ENCODE measurements around the gene TNXB. TPM values are rescaled to one million over a fixed set of nuclear protein-coding genes. Genes with fewer than 3 reads are reported as not detected.
A peak's percentile ranks its signal among the peaks of the same experiment; 100 is the strongest.

TNXB gene, protein sequence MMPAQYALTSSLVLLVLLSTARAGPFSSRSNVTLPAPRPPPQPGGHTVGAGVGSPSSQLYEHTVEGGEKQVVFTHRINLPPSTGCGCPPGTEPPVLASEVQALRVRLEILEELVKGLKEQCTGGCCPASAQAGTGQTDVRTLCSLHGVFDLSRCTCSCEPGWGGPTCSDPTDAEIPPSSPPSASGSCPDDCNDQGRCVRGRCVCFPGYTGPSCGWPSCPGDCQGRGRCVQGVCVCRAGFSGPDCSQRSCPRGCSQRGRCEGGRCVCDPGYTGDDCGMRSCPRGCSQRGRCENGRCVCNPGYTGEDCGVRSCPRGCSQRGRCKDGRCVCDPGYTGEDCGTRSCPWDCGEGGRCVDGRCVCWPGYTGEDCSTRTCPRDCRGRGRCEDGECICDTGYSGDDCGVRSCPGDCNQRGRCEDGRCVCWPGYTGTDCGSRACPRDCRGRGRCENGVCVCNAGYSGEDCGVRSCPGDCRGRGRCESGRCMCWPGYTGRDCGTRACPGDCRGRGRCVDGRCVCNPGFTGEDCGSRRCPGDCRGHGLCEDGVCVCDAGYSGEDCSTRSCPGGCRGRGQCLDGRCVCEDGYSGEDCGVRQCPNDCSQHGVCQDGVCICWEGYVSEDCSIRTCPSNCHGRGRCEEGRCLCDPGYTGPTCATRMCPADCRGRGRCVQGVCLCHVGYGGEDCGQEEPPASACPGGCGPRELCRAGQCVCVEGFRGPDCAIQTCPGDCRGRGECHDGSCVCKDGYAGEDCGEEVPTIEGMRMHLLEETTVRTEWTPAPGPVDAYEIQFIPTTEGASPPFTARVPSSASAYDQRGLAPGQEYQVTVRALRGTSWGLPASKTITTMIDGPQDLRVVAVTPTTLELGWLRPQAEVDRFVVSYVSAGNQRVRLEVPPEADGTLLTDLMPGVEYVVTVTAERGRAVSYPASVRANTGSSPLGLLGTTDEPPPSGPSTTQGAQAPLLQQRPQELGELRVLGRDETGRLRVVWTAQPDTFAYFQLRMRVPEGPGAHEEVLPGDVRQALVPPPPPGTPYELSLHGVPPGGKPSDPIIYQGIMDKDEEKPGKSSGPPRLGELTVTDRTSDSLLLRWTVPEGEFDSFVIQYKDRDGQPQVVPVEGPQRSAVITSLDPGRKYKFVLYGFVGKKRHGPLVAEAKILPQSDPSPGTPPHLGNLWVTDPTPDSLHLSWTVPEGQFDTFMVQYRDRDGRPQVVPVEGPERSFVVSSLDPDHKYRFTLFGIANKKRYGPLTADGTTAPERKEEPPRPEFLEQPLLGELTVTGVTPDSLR (N-terminal part only)
- total RNA-seq = 207 TPM

DNA sequence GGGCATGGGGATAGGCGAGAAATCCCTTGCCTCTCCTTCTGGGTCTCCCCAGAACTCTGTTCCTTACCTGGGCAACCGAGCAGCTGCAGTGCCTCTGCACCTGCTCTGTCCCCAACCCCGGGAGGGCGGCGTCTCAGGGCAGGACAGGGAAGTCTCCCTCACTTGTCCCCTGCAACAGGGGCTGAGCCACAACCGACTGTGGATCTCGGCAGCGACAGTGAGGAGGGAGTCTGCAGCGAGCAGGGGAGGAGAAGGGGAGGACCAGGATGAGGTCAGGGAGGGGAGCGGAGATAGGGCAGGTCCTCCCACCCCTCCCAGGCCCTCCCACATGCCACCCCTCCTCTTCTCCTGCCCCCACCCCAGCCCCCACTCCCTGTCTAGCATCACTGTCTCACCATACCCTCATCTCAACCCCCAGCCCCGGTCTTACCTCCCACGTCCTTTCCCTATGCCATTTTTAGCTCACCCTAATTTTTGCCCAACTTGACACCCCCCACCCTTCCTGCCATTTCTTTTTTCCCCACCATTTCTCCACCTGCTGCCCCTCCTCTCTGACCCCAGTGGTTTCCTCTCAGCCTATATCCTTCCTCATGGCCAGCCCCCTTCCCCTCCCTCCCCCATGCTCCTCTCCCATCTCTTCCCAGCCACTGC, at the start of gene TNXB:
Gene TNXB (minus strand): TSS at position 225 of the 651 bp plus-strand sequence. CDS start 11,140 bp downstream, outside the sequence.
- H3K27me3 ChIP-seq = no peaks in the 10 kb centered on the region
- peak within 1 kb of the TSS; percentile 58 to 60 for H3K4me3 ChIP-seq
- peak in 1 of 2 donors; percentile 90 for DNase-seq (ENCODE audit: extremely low spot score in 2 of 2)
- TF ChIP-seq, protein P1, sequence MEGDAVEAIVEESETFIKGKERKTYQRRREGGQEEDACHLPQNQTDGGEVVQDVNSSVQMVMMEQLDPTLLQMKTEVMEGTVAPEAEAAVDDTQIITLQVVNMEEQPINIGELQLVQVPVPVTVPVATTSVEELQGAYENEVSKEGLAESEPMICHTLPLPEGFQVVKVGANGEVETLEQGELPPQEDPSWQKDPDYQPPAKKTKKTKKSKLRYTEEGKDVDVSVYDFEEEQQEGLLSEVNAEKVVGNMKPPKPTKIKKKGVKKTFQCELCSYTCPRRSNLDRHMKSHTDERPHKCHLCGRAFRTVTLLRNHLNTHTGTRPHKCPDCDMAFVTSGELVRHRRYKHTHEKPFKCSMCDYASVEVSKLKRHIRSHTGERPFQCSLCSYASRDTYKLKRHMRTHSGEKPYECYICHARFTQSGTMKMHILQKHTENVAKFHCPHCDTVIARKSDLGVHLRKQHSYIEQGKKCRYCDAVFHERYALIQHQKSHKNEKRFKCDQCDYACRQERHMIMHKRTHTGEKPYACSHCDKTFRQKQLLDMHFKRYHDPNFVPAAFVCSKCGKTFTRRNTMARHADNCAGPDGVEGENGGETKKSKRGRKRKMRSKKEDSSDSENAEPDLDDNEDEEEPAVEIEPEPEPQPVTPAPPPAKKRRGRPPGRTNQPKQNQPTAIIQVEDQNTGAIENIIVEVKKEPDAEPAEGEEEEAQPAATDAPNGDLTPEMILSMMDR (IDR thresholded peaks at IDR 0.05) = no peak
- TF ChIP-seq POLR2A (IDR thresholded peaks at IDR 0.05) (no peak), POLR2AphosphoS5 (IDR thresholded peaks at IDR 0.05; ENCODE audit: insufficient read depth in 1 of 2, low read depth in 1 of 2) (peak in 1 of 2 donors; percentile 53)
- no peaks in the 10 kb centered on the region for H3K9me3 ChIP-seq
- intact Hi-C loops (cut with DNase I) = loop anchor here (2.0 kb wide), 1 partner anchor 62 kb away; no protein-coding TSS in a partner anchor
- H3K4me1 ChIP-seq = peaks cover 94% of the 10 kb centered on the region
- peak within 1 kb of the TSS; percentile 94 for H3K27ac ChIP-seq
- H3K36me3 ChIP-seq = no peaks in the 10 kb centered on the region

DNA sequence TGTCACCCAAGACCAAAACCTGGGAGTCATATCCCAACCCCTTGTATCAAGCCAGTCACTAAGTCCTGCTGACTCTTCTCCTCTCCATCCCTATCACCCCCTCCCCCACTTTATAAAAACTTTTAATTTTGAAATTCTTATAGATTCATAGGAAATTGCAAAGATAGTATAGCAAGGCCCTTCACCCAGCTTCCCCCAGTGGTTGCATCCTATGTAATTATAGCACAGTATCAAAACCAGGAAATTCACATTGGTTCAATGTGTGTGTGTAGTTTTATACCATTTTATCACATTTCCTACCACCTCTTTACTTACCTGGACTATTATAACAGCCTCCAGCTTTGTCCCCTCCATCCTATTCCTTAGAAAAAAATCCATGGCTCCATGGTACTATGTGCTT, 48.9 kb upstream of the TNXB start:
- H3K36me3 ChIP-seq = peaks cover 0 to 50% of the 10 kb centered on the region in 2 donors
- H3K4me3 ChIP-seq = no peak overlapping the region
- H3K27ac ChIP-seq = no peak overlapping the region
- no peaks in the 10 kb centered on the region for H3K27me3 ChIP-seq
- H3K9me3 ChIP-seq = no peaks in the 10 kb centered on the region
- H3K4me1 ChIP-seq = peaks cover 22% of the 10 kb centered on the region
- intact Hi-C loops (cut with DNase I) = no loop called here
- DNase-seq (ENCODE audit: extremely low spot score in 2 of 2) = no peak
- TF ChIP-seq, protein P1 (IDR thresholded peaks at IDR 0.05) = no peak
- no peak for TF ChIP-seq POLR2AphosphoS5 (IDR thresholded peaks at IDR 0.05; ENCODE audit: insufficient read depth in 1 of 2, low read depth in 1 of 2)
- TF ChIP-seq POLR2A (IDR thresholded peaks at IDR 0.05) = no peak

DNA sequence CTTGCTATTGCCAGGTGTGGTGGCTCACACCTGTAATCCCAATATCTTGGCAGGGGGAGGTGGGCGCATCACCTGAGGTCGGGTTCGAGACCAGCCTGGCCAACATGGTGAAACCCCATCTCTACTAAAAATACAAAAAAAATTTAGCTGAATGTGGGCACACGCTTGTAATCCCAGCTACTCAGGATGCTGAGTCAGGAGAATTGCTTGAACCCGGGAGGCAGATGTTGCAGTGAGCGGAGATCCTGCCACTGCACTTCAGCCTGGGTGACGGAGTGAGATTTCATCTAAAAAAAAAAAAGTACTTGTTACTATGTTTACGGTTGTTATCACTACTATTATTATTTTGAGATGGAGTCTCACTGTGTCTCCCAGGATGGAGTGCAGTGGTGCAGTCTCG, 47.8 kb upstream of the TNXB start:
- peaks cover 33% of the 10 kb centered on the region for H3K4me1 ChIP-seq
- no peak for TF ChIP-seq POLR2AphosphoS5 (IDR thresholded peaks at IDR 0.05; ENCODE audit: insufficient read depth in 1 of 2, low read depth in 1 of 2)
- TF ChIP-seq, protein P1 (IDR thresholded peaks at IDR 0.05) = no peak
- no peaks in the 10 kb centered on the region for H3K9me3 ChIP-seq
- no peaks in the 10 kb centered on the region for H3K27me3 ChIP-seq
- no peak overlapping the region for H3K27ac ChIP-seq
- H3K4me3 ChIP-seq = no peak overlapping the region
- DNase-seq (ENCODE audit: extremely low spot score in 2 of 2) = no peak
- intact Hi-C loops (cut with DNase I) = no loop called here
- peaks cover 0 to 44% of the 10 kb centered on the region in 2 donors for H3K36me3 ChIP-seq

DNA sequence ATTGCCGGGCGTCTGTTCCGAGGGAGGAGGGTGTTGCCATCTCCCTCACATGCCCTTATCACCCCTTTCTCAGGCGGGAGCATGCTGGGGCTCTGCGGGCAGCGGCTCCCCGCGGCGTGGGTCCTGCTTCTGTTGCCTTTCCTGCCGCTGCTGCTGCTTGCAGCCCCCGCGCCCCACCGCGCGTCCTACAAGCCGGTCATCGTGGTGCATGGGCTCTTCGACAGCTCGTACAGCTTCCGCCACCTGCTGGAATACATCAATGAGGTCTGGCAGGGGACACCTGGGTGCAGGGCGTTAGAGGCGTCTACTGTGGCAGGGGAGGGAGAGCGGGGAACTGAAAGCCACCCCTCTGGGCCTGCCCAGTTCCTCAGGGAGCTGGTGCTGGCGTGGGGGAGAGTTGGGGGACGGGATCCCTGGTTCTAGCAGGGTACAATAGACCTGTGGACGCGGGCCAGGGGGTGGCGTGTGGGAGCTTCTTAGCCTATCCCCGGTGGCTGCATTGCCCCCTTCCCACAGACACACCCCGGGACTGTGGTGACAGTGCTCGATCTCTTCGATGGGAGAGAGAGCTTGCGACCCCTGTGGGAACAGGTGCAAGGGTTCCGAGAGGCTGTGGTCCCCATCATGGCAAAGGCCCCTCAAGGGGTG, 45.5 kb upstream of the TNXB start:
- H3K36me3 ChIP-seq = peaks cover 0 to 35% of the 10 kb centered on the region in 2 donors
- DNase-seq (ENCODE audit: extremely low spot score in 2 of 2) = no peak
- H3K27me3 ChIP-seq = no peaks in the 10 kb centered on the region
- intact Hi-C loops (cut with DNase I) = loop anchor here (5.0 kb wide), 1 partner anchor 37 kb away; no protein-coding TSS in a partner anchor
- no peak for TF ChIP-seq POLR2A (IDR thresholded peaks at IDR 0.05)
- peak in 1 of 2 donors; percentile 9 for TF ChIP-seq POLR2AphosphoS5 (IDR thresholded peaks at IDR 0.05; ENCODE audit: insufficient read depth in 1 of 2, low read depth in 1 of 2)
- TF ChIP-seq, protein P1 (IDR thresholded peaks at IDR 0.05) = peak; percentile 35 to 58 (median 49)
- H3K4me1 ChIP-seq = peaks cover 49% of the 10 kb centered on the region
- H3K9me3 ChIP-seq = no peaks in the 10 kb centered on the region
- H3K27ac ChIP-seq = peak overlapping the region; percentile 94
- peak overlapping the region; percentile 75 to 88 for H3K4me3 ChIP-seq
